Measurements from ENCODE around the gene INO80B. TPM values are rescaled to one million over a fixed set of nuclear protein-coding genes. Genes with fewer than 3 reads are reported as not detected.

Gene INO80B
- total RNA-seq, 2 experiments from 2014 or later: 41.3 to 41.8 TPM

GRCh38 chr2:74472086-74472944 lies 17.4 kb downstream of the INO80B start, which contains the start of gene MRPL53:
Gene MRPL53, minus strand, starts transcription at chr2:74472680. Its CDS starts 20 bp downstream, at chr2:74472660.
- no peaks in the 10 kb centered on the region for H3K27me3 ChIP-seq (ENCODE audit: control insufficient read depth in 1 of 2, insufficient read depth in 2 of 2, low read length in 2 of 2)
- Mint-ChIP-seq H3K27me3 (no peaks in the 10 kb centered on the region), H3K36me3 (ENCODE audit: low read depth) (peaks cover 41% of the 10 kb centered on the region), H3K9me3 (no peaks in the 10 kb centered on the region), H3K27ac (peak within 1 kb of the TSS; percentile 96), H3K4me1 (ENCODE audit: low read depth) (peaks cover 25% of the 10 kb centered on the region), H3K4me3 (peak within 1 kb of the TSS; percentile 95)
- ChIA-PET POLR2A (interaction anchor here (0.9 to 9.1 kb wide), 16 partner anchors 10 to 735 kb away, joined by 3 to 225 read pairs (median 5); partner anchors contain the start of genes AUP1, C2orf81, CCDC142 and DQX1), CTCF (interaction anchor here (0.9 to 2.1 kb wide), 5 partner anchors 11 to 81 kb away, joined by 3 to 21 read pairs (median 5); partner anchors contain the start of genes CCDC142, INO80B, TTC31 and WBP1)
- DNase-seq: peak; percentile 96 to 99 (median 97)
- intact Hi-C loops (cut with DNase I, micrococcal nuclease): loop anchor here (1.0 to 5.0 kb wide), 6 partner anchors 10 to 80 kb away; partner anchors contain the start of genes C2orf81 (in 1 of the 2), CCDC142 (in 1 of the 2), INO80B (in 1 of the 2) and TTC31 (in 1 of the 2)
- TF ChIP-seq CTCF (IDR thresholded peaks at IDR 0.05): no peak
- peak within 1 kb of the TSS; percentile 80 for H3K4me3 ChIP-seq (ENCODE audit: low read length)
- peak; percentile 92 for ATAC-seq (ENCODE audit: poor library complexity)
- H3K4me1 ChIP-seq (ENCODE audit: insufficient read depth, low read length): peaks cover 30% of the 10 kb centered on the region
- peak within 1 kb of the TSS; percentile 85 to 91 for H3K27ac ChIP-seq (ENCODE audit: low read depth in 1 of 2, low read length in 2 of 2)
- no peaks in the 10 kb centered on the region for H3K9me3 ChIP-seq (ENCODE audit: control insufficient read depth in 1 of 2, insufficient read depth in 1 of 2, low read length in 2 of 2)
- H3K36me3 ChIP-seq (ENCODE audit: insufficient read depth, low read length): peaks cover 22% of the 10 kb centered on the region

GRCh38 chr2:74472945-74473258 lies 18.0 kb downstream of the INO80B start:
- H3K9me3 ChIP-seq (ENCODE audit: control insufficient read depth in 1 of 2, insufficient read depth in 1 of 2, low read length in 2 of 2): no peaks in the 10 kb centered on the region
- CTCF ChIA-PET: interaction anchor here (1.0 to 2.1 kb wide), 4 partner anchors 10 to 81 kb away, joined by 3 to 21 read pairs (median 6); partner anchors contain the start of genes CCDC142, TTC31 and WBP1
- Mint-ChIP-seq H3K36me3 (ENCODE audit: low read depth) (peaks cover 45% of the 10 kb centered on the region), H3K27ac (peak overlapping the region; percentile 96), H3K9me3 (no peaks in the 10 kb centered on the region), H3K4me1 (ENCODE audit: low read depth) (peaks cover 25% of the 10 kb centered on the region), H3K4me3 (peak overlapping the region; percentile 95), H3K27me3 (no peaks in the 10 kb centered on the region)
- no peak for DNase-seq
- peaks cover 27% of the 10 kb centered on the region for H3K36me3 ChIP-seq (ENCODE audit: insufficient read depth, low read length)
- POLR2A ChIA-PET: interaction anchor here (0.9 to 9.1 kb wide), 16 partner anchors 9 to 736 kb away, joined by 3 to 225 read pairs (median 5); partner anchors contain the start of genes AUP1, C2orf81, CCDC142 and DQX1
- H3K27me3 ChIP-seq (ENCODE audit: control insufficient read depth in 1 of 2, insufficient read depth in 2 of 2, low read length in 2 of 2): no peaks in the 10 kb centered on the region
- H3K4me3 ChIP-seq (ENCODE audit: low read length): peak overlapping the region; percentile 80
- intact Hi-C loops (cut with DNase I, micrococcal nuclease): loop anchor here (1.0 to 5.0 kb wide), 6 partner anchors 9 to 81 kb away; partner anchors contain the start of genes C2orf81 (in 1 of the 2), CCDC142 (in 1 of the 2), INO80B (in 1 of the 2) and TTC31 (in 1 of the 2)
- TF ChIP-seq CTCF (IDR thresholded peaks at IDR 0.05): no peak
- H3K4me1 ChIP-seq (ENCODE audit: insufficient read depth, low read length): peaks cover 30% of the 10 kb centered on the region
- peak overlapping the region; percentile 85 to 91 for H3K27ac ChIP-seq (ENCODE audit: low read depth in 1 of 2, low read length in 2 of 2)
- ATAC-seq (ENCODE audit: poor library complexity): no peak

- Histone ChIP-seq H3K9me3 (ENCODE audit: control insufficient read depth in 1 of 2, insufficient read depth in 1 of 2, low read length in 2 of 2) (no peaks in the 10 kb centered on the region), H3K27ac (ENCODE audit: low read depth in 1 of 2, low read length in 2 of 2) (no peak overlapping the region), H3K27me3 (ENCODE audit: control insufficient read depth in 1 of 2, insufficient read depth in 2 of 2, low read length in 2 of 2) (no peaks in the 10 kb centered on the region), H3K4me1 (ENCODE audit: insufficient read depth, low read length) (peaks cover 30% of the 10 kb centered on the region), H3K4me3 (ENCODE audit: low read length) (no peak overlapping the region), H3K36me3 (ENCODE audit: insufficient read depth, low read length) (peaks cover 27% of the 10 kb centered on the region)
- H3K9me3 Mint-ChIP-seq: no peaks in the 10 kb centered on the region
- no peak for TF ChIP-seq CTCF (IDR thresholded peaks at IDR 0.05)
- ATAC-seq (ENCODE audit: poor library complexity) (no peak), DNase-seq (no peak)
- ChIA-PET POLR2A (interaction anchor here (0.7 to 9.1 kb wide), 3 partner anchors 8 to 44 kb away, joined by 4 to 225 read pairs (median 86); partner anchors contain the start of genes CCDC142, INO80B, TTC31 and WBP1), CTCF (interaction anchor here (0.8 to 2.2 kb wide), 5 partner anchors 9 to 83 kb away, joined by 3 to 8 read pairs (median 3); partner anchors contain the start of genes CCDC142, MOGS and TTC31)
- H3K36me3 Mint-ChIP-seq (ENCODE audit: low read depth): peaks cover 51% of the 10 kb centered on the region
- H3K27ac Mint-ChIP-seq: no peak overlapping the region
- no peaks in the 10 kb centered on the region for H3K27me3 Mint-ChIP-seq
- intact Hi-C loops (cut with DNase I, micrococcal nuclease): loop anchor here (5.0 kb wide), 2 partner anchors 52 to 82 kb away; partner anchors contain the start of genes C2orf81 (in 1 of the 2) and WDR54 (in 1 of the 2)
- H3K4me3 Mint-ChIP-seq: no peak overlapping the region
- peaks cover 30% of the 10 kb centered on the region for H3K4me1 Mint-ChIP-seq (ENCODE audit: low read depth)
Measured at GRCh38 chr2:74474481-74474880, 19.6 kb downstream of the INO80B start.

All from CD4-positive, alpha-beta T cell (primary cell).